Fibroblast of lung (primary cell): ENCODE data around the gene PGLYRP3. TPM values are rescaled to one million over a fixed set of nuclear protein-coding genes. Genes with fewer than 3 reads are reported as not detected.

ENCODE experiments used
- DNase-seq, 2 donors: peaks; one replicate each; pipeline versions ENCODE4 v3.0.0 to v3.0.0-alpha.2; 2010; ENCODE audit warnings: low read depth in 2 of 2
- H2AFZ ChIP-seq: 2 replicates; pipeline ENCODE4 v1.5.1; 2012; ENCODE audit warnings: low read length, control low read depth, inconsistent platforms
- H3K27ac ChIP-seq: 2 replicates; pipeline ENCODE4 v1.5.1; 2011; ENCODE audit warnings: low read length, control low read depth; ENCODE audit not compliant: insufficient read depth
- H3K27me3 ChIP-seq: 2 replicates; pipeline ENCODE4 v1.5.1; 2011; ENCODE audit warnings: mild to moderate bottlenecking, low read length; ENCODE audit not compliant: control insufficient read depth, insufficient read depth
- H3K36me3 ChIP-seq: 2 replicates; pipeline ENCODE4 v1.5.1; 2011; ENCODE audit warnings: low read length; ENCODE audit not compliant: control insufficient read depth, insufficient read depth
- H3K4me1 ChIP-seq: 2 replicates; pipeline ENCODE4 v1.5.1; 2011; ENCODE audit warnings: low read length; ENCODE audit not compliant: control insufficient read depth, insufficient read depth; ENCODE audit errors: extremely low read depth
- H3K4me2 ChIP-seq: 2 replicates; pipeline ENCODE4 v1.5.1; 2011; ENCODE audit warnings: low read length, control low read depth; ENCODE audit not compliant: insufficient read depth; ENCODE audit errors: extremely low read depth
- H3K4me3 ChIP-seq, 4 experiments: fragments of 200-600 bp in 1 of 4; sonication (generic) in 1 of 4; replicated peaks in 1 of 4; 2 replicates each; pipeline ENCODE4 v1.5.1; 2011 to 2016; ENCODE audit warnings: low read length in 4 of 4, low read depth in 3 of 4, mild to moderate bottlenecking in 3 of 4, control low read depth in 2 of 4, inconsistent platforms in 1 of 4, mixed read lengths in 1 of 4; ENCODE audit not compliant: insufficient read depth in 1 of 4; ENCODE audit errors: control extremely low read depth in 1 of 4
- H3K79me2 ChIP-seq: 2 replicates; pipeline ENCODE4 v1.5.1; 2012; ENCODE audit warnings: mild to moderate bottlenecking, low read length, inconsistent platforms; ENCODE audit not compliant: control insufficient read depth, insufficient read depth
- H3K9ac ChIP-seq: 2 replicates; pipeline ENCODE4 v1.5.1; 2011; ENCODE audit warnings: mild to moderate bottlenecking, low read length, control low read depth; ENCODE audit not compliant: insufficient read depth
- H3K9me3 ChIP-seq: 2 replicates; pipeline ENCODE4 v1.5.1; 2012; ENCODE audit warnings: low read depth, low read length; ENCODE audit not compliant: control insufficient read depth, insufficient read depth
- H4K20me1 ChIP-seq: 2 replicates; pipeline ENCODE4 v1.5.1; 2011; ENCODE audit warnings: low read length; ENCODE audit not compliant: control insufficient read depth, insufficient read depth; ENCODE audit errors: extremely low read depth
- CTCF ChIP-seq, 2 donors: IDR thresholded peaks in 1 of 2; conservative IDR thresholded peaks in 1 of 2; 1 replicate in 1 of 2; 2 replicates in 1 of 2; pipeline ENCODE4 v1.5.1; 2011 to 2012; ENCODE audit warnings: low read length in 2 of 2, control low read depth in 1 of 2, inconsistent platforms in 1 of 2, low read depth in 1 of 2, mild to moderate bottlenecking in 1 of 2
- EZH2 ChIP-seq: IDR thresholded peaks from 2 replicates; pipeline ENCODE4 v1.5.1; 2012; ENCODE audit warnings: low read length, control low read depth, mild to moderate bottlenecking; ENCODE audit errors: missing control alignments
- polyA plus RNA-seq, 2 donors: library from polyadenylated mRNA; depleted of rRNA in 1 of 2; stranded (reverse) in 1 of 2; unstranded in 1 of 2; fragments of >200 nt; gene quantifications; 2 replicates each; pipeline ENCODE4 v1.2.1, GENCODE V29; 2011 to 2012; ENCODE audit warnings: missing spikeins in 1 of 2
- total RNA-seq: library from RNA; depleted of rRNA; stranded (reverse); fragments of >200 nt; gene quantifications from 2 replicates; pipeline ENCODE4 v1.2.1, GENCODE V29; 2014

The PGLYRP3 gene
- total and polyA plus RNA-seq, 2 donors (not counting 1 experiment from before 2014, with no cell fraction given), result not detected

DNA sequence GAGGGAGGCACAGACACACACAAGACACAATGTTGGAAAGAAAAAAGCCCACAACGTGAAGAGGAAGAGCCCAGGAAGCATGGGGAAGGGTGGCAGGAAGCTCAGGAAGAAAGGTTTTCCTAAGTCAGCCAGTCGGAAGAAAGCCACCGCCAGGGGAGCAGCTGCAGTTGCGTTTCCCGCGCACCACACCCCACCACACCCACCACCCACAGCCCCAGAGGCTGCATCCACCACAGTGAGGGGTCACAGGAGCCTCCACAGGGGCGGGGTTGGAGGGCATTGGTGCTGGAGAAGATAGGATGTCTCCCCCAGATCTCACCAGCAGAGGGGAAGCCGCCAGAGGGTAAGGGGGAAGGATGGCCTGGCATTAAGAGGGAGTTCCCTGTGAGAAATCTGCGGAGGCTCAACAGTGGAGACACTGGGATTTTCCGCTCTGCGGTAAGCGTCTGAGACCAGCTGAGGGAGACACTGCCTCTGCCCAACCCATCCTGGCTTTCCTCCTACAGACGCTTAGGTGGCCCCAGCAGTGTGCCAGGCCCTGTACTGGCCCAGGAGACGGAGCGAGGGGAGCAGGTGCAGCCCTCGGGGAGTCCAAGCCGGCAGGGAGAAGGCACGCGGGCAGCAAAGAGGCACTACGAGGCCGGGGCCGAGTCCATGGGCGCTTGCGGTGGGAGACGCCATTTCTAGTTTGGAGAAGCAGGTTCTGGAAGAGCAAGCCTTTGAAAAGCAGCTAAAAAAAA lies 19.8 kb downstream of the PGLYRP3 start:
- TF ChIP-seq CTCF (conservative IDR thresholded peaks at IDR 0.05 in 1 of 2, IDR thresholded peaks at IDR 0.05 in 1 of 2; ENCODE audit: low read depth in 1 of 2, low read length in 2 of 2), result no peak
- TF ChIP-seq EZH2, result no peak
- Histone ChIP-seq H3K4me2 (no peak overlapping the region), H4K20me1 (no peaks in the 10 kb centered on the region), H3K4me1 (no peaks in the 10 kb centered on the region), H3K27me3 (no peaks in the 10 kb centered on the region), H3K27ac (no peak overlapping the region), H3K79me2 (no peaks in the 10 kb centered on the region), H2AFZ (no peak overlapping the region), H3K9me3 (no peaks in the 10 kb centered on the region), H3K36me3 (no peaks in the 10 kb centered on the region), H3K9ac (no peak overlapping the region), H3K4me3 (no peak overlapping the region)
- DNase-seq, result no peak

DNA sequence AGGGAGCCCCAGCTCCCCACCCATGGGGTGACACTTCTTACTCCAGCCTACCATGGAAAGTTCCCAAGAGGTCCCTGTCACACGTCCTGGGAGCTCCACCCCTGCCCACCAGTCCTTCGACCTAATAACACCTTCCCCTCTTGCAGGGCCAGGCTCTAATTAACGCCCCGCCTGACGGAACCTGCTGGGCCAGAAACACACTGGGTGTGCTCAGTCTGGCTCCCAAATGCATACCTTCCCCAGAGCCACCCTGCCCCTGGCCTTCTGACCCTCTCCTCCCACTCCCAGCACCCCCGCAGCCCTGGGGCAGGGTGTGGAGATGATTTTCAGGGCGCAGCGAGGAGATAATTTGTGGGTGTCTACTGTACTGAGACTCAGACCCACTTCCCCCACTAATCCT lies 20.6 kb downstream of the PGLYRP3 start:
- H3K9ac ChIP-seq, result no peak overlapping the region
- no peaks in the 10 kb centered on the region for H3K27me3 ChIP-seq
- TF ChIP-seq CTCF (conservative IDR thresholded peaks at IDR 0.05 in 1 of 2, IDR thresholded peaks at IDR 0.05 in 1 of 2; ENCODE audit: low read depth in 1 of 2, low read length in 2 of 2) (no peak), EZH2 (no peak)
- H3K79me2 ChIP-seq, result no peaks in the 10 kb centered on the region
- no peaks in the 10 kb centered on the region for H3K36me3 ChIP-seq
- no peaks in the 10 kb centered on the region for H3K9me3 ChIP-seq
- no peak for DNase-seq
- no peaks in the 10 kb centered on the region for H4K20me1 ChIP-seq
- no peaks in the 10 kb centered on the region for H3K4me1 ChIP-seq
- H3K4me2 ChIP-seq, result no peak overlapping the region
- H2AFZ ChIP-seq, result no peak overlapping the region
- H3K27ac ChIP-seq, result no peak overlapping the region
- H3K4me3 ChIP-seq, result no peak overlapping the region

DNA sequence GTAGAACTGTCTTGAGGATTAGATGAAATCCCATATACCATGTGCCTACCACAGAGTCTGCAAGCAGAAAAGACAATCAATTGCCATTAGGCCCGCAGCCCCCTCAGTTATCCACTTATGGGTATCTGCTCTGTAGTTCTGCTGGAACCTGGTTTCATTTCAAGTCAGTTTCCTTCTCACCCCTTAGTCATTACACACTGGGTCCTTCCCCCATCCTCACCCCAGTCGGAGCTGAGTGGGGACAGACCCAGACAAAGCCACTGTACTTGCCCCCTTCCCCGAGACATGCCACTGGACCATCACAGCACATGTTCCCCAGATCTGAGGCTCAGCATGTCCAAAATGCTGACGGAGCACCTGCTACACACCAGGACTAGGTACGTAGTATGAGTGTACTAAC lies 21.2 kb downstream of the PGLYRP3 start:
- Histone ChIP-seq H3K36me3 (no peaks in the 10 kb centered on the region), H3K79me2 (no peaks in the 10 kb centered on the region), H3K9ac (no peak overlapping the region), H3K4me2 (no peak overlapping the region), H3K27ac (no peak overlapping the region), H3K9me3 (no peaks in the 10 kb centered on the region), H3K4me3 (no peak overlapping the region), H4K20me1 (no peaks in the 10 kb centered on the region), H2AFZ (no peak overlapping the region), H3K4me1 (no peaks in the 10 kb centered on the region), H3K27me3 (no peaks in the 10 kb centered on the region)
- no peak for TF ChIP-seq CTCF (conservative IDR thresholded peaks at IDR 0.05 in 1 of 2, IDR thresholded peaks at IDR 0.05 in 1 of 2; ENCODE audit: low read depth in 1 of 2, low read length in 2 of 2)
- DNase-seq, result no peak
